OCI-LY1 (cell line): ENCODE results near the gene KRT2.

Experiments
- H2AFZ ChIP-seq: fragments of 200-600 bp; sonication (generic), shearing (Covaris generic); 2 replicates; pipeline ENCODE4 v1.6.0; 2014; ENCODE audit warnings: antibody characterized with exemption, mild to moderate bottlenecking, low read length
- H3F3A ChIP-seq: fragments of 200-600 bp; sonication (generic), shearing (Covaris generic); 2 replicates; pipeline ENCODE4 v1.6.0; 2014; ENCODE audit warnings: mild to moderate bottlenecking, antibody characterized with exemption, low read length, moderate library complexity; ENCODE audit not compliant: insufficient read depth
- H3K27ac ChIP-seq: fragments of 200-600 bp; sonication (generic); 2 replicates; pipeline ENCODE4 v1.5.1; 2014; ENCODE audit warnings: low read length, mixed run types, mild to moderate bottlenecking, low read depth; ENCODE audit not compliant: poor library complexity, severe bottlenecking
- H3K27me3 ChIP-seq: fragments of 200-600 bp; sonication (generic); 2 replicates; pipeline ENCODE4 v1.6.0; 2014; ENCODE audit warnings: antibody characterized with exemption, mild to moderate bottlenecking, low read length, moderate library complexity; ENCODE audit not compliant: insufficient read depth
- H3K36me3 ChIP-seq: fragments of 200-600 bp; sonication (generic); 2 replicates; pipeline ENCODE4 v1.6.1; 2014; ENCODE audit warnings: mild to moderate bottlenecking, antibody characterized with exemption, low read length, moderate library complexity, mixed read lengths; ENCODE audit not compliant: insufficient read depth
- H3K4me1 ChIP-seq: fragments of 200-600 bp; sonication (generic); 2 replicates; pipeline ENCODE4 v1.5.1; 2014; ENCODE audit warnings: mild to moderate bottlenecking, low read length, moderate library complexity; ENCODE audit not compliant: insufficient read depth, severe bottlenecking
- H3K4me2 ChIP-seq: fragments of 200-600 bp; sonication (generic), shearing (Covaris generic); 2 replicates; pipeline ENCODE4 v1.6.1; 2014; ENCODE audit warnings: low read length
- H3K4me3 ChIP-seq: fragments of 200-600 bp; sonication (generic); 2 replicates; pipeline ENCODE4 v1.5.1; 2014; ENCODE audit warnings: low read length, low read depth, mild to moderate bottlenecking, mixed read lengths; ENCODE audit not compliant: poor library complexity, severe bottlenecking
- H3K79me2 ChIP-seq: fragments of 200-600 bp; shearing (Covaris generic); 2 replicates; pipeline ENCODE4 v1.6.1; 2016; ENCODE audit warnings: mixed run types, low read length, mixed read lengths; ENCODE audit not compliant: insufficient read depth
- H3K9ac ChIP-seq: fragments of 200-600 bp; sonication (generic), shearing (Covaris generic); 2 replicates; pipeline ENCODE4 v1.6.1; 2014; ENCODE audit warnings: mild to moderate bottlenecking, low read length, mixed read lengths
- H3K9me2 ChIP-seq: fragments of 200-600 bp; sonication (generic), shearing (Covaris generic); 2 replicates; pipeline ENCODE4 v1.6.1; 2014; ENCODE audit warnings: low read depth, mild to moderate bottlenecking, low read length, mixed read lengths
- H3K9me3 ChIP-seq: fragments of 200-600 bp; shearing (Covaris generic); 2 replicates; pipeline ENCODE4 v1.6.1; 2014; ENCODE audit warnings: low read length, mixed read lengths
- H4K20me1 ChIP-seq: fragments of 200-600 bp; sonication (generic), shearing (Covaris generic); 2 replicates; pipeline ENCODE4 v1.6.0; 2016; ENCODE audit warnings: mild to moderate bottlenecking, low read length; ENCODE audit not compliant: insufficient read depth
- EZH2 ChIP-seq: fragments of 200-600 bp; sonication (generic), shearing (Covaris generic); IDR thresholded peaks from 2 replicates; pipeline ENCODE4 v1.8.0; 2017; ENCODE audit warnings: borderline replicate concordance, mixed run types, mild to moderate bottlenecking, antibody characterized with exemption, low read length, moderate library complexity, mixed read lengths
- TF ChIP-seq, protein P1 (sequence below): fragments of 200-600 bp; sonication (generic), shearing (Covaris generic); IDR thresholded peaks from 2 replicates; pipeline ENCODE4 v1.5.1; 2017; ENCODE audit warnings: mild to moderate bottlenecking, antibody characterized with exemption, low read length, moderate library complexity, mixed read lengths

The KRT2 gene

DNA sequence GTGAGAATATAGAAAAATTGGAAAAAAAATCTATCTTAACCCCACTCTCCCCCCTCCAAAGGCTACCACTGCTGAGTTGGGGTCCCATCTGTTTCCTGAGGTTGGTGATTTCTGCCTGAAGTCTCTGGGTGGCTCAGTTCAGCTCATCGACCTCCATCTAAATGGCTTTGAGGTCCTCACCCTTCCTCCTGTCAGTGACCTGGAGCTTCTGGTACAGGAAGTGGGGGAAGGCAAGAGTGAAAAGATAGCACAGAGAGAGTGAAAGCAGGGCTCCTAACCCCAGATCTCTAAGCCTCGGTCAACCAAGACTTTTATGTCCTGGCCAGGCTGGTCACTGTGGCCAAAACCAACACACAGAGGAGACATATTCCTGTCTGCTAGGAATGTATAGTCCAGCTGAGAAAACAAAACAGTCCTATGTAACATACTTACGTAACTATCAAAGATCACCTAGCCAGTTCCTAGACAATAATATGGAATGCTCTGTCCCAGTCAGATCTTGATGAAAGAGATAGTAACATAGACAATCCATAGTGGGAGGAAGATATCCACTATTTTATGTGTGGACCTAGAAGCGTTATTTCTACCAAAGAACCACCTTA is 21.3 kb downstream of the KRT2 start:
- no peaks in the 10 kb centered on the region for H3K36me3 ChIP-seq
- H3K27ac ChIP-seq = no peak overlapping the region
- H3K79me2 ChIP-seq = no peaks in the 10 kb centered on the region
- H4K20me1 ChIP-seq = no peaks in the 10 kb centered on the region
- H3K27me3 ChIP-seq = no peaks in the 10 kb centered on the region
- no peaks in the 10 kb centered on the region for H3K9me2 ChIP-seq
- no peak overlapping the region for H2AFZ ChIP-seq
- no peak overlapping the region for H3K9ac ChIP-seq
- H3K4me3 ChIP-seq = no peak overlapping the region
- TF ChIP-seq EZH2 = no peak
- TF ChIP-seq, protein P1, sequence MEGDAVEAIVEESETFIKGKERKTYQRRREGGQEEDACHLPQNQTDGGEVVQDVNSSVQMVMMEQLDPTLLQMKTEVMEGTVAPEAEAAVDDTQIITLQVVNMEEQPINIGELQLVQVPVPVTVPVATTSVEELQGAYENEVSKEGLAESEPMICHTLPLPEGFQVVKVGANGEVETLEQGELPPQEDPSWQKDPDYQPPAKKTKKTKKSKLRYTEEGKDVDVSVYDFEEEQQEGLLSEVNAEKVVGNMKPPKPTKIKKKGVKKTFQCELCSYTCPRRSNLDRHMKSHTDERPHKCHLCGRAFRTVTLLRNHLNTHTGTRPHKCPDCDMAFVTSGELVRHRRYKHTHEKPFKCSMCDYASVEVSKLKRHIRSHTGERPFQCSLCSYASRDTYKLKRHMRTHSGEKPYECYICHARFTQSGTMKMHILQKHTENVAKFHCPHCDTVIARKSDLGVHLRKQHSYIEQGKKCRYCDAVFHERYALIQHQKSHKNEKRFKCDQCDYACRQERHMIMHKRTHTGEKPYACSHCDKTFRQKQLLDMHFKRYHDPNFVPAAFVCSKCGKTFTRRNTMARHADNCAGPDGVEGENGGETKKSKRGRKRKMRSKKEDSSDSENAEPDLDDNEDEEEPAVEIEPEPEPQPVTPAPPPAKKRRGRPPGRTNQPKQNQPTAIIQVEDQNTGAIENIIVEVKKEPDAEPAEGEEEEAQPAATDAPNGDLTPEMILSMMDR = no peak
- H3F3A ChIP-seq = no peaks in the 10 kb centered on the region
- no peaks in the 10 kb centered on the region for H3K4me1 ChIP-seq
- H3K4me2 ChIP-seq = no peak overlapping the region
- no peaks in the 10 kb centered on the region for H3K9me3 ChIP-seq

DNA sequence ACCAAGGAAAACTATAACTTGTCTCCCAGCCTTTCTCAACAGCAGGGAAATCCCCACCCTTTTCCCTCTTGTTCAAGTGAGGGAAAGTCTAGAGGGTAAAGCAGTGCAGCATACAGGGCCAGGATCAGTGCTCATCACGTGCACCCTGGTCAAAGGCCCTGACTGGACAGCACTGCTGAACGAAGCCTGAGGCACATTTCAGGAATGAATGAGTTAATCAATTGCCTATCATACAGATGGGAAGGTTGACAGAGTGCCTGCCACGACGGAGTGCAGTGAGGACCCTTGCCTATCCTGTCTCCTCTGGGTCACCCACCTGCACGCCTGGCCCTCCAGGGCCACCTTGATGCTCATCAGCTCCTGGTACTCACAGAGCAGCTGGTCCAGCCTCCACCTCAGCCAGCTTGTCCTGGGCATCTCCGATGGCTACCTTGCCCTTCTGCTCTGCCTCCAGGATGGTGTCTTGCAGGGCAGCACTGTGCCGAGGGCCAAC is 22.0 kb downstream of the KRT2 start:
- H3K79me2 ChIP-seq = no peaks in the 10 kb centered on the region
- no peaks in the 10 kb centered on the region for H3F3A ChIP-seq
- H3K9me2 ChIP-seq = no peaks in the 10 kb centered on the region
- no peak overlapping the region for H3K4me2 ChIP-seq
- TF ChIP-seq EZH2 = no peak
- no peak overlapping the region for H3K27ac ChIP-seq
- no peaks in the 10 kb centered on the region for H4K20me1 ChIP-seq
- H3K9ac ChIP-seq = no peak overlapping the region
- H2AFZ ChIP-seq = no peak overlapping the region
- no peak overlapping the region for H3K4me3 ChIP-seq
- H3K9me3 ChIP-seq = no peaks in the 10 kb centered on the region
- H3K4me1 ChIP-seq = no peaks in the 10 kb centered on the region
- H3K36me3 ChIP-seq = no peaks in the 10 kb centered on the region
- H3K27me3 ChIP-seq = no peaks in the 10 kb centered on the region

DNA sequence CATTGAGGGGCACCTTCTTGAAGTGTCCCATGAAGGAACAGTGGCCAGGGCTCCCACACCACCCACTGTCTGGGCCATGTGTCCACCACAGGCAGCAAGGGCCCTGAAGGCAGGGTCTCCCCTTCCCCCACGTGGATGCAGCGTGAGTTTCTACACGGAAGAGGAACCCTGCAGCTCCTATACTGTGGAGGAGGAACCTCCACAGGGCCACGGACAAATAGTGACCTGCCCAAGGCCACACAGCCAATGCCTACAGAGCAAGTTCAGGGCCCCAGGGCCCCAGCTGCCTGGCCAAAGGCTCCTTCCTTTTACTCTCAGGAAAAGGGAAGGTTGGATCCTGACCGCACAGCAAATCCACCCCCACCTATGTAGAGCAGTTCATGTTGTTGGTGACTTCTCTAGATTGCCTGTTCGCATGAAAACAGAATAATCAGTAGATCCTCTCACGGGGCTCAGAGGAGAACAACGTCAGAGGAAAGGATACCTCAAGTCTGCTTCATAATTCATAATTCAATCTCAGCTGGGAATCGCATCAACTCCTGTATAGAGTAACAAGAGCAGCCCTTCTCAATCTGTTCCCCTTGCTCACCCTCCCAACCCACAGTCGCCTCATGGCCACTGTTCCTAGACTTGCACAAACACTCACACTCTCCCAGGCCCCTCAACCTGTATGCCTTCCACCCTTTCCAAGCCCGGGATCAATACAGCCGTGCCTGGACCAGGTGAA is 22.6 kb downstream of the KRT2 start:
- Histone ChIP-seq H3K9ac (no peak overlapping the region), H3K27me3 (no peaks in the 10 kb centered on the region), H3K9me2 (no peaks in the 10 kb centered on the region), H3K9me3 (no peaks in the 10 kb centered on the region), H3K4me2 (no peak overlapping the region), H3F3A (no peaks in the 10 kb centered on the region), H3K79me2 (no peaks in the 10 kb centered on the region), H4K20me1 (no peaks in the 10 kb centered on the region), H3K36me3 (no peaks in the 10 kb centered on the region), H3K27ac (no peak overlapping the region), H2AFZ (no peak overlapping the region), H3K4me3 (no peak overlapping the region), H3K4me1 (no peaks in the 10 kb centered on the region)
- no peak for TF ChIP-seq EZH2
- TF ChIP-seq, protein P1 = no peak

DNA sequence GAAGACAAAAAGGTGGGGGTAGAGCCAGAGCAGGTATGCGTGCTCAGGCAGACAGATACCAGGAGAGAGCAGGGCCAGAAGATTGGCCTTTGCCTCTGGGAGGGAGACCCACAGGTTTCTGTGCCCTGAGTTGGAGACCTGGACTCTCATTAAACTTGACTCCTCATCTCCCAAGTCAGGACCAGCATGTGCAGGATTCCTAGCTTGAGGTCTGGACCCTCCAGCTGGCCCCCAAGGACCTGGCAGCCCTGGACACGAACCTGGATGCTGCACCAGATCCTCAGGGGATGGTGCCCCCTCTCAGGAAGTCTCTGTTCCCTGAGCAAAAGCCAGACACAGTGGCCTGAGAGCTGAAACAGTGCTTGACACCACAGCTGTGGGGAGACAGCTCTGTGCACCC is 23.2 kb downstream of the KRT2 start:
- no peak overlapping the region for H2AFZ ChIP-seq
- H3K27me3 ChIP-seq = no peaks in the 10 kb centered on the region
- no peaks in the 10 kb centered on the region for H3K9me3 ChIP-seq
- H3K36me3 ChIP-seq = no peaks in the 10 kb centered on the region
- no peaks in the 10 kb centered on the region for H4K20me1 ChIP-seq
- TF ChIP-seq EZH2 = no peak
- TF ChIP-seq, protein P1 = no peak
- H3K4me3 ChIP-seq = no peak overlapping the region
- H3F3A ChIP-seq = no peaks in the 10 kb centered on the region
- no peaks in the 10 kb centered on the region for H3K4me1 ChIP-seq
- H3K9me2 ChIP-seq = no peaks in the 10 kb centered on the region
- H3K4me2 ChIP-seq = no peak overlapping the region
- no peak overlapping the region for H3K27ac ChIP-seq
- no peak overlapping the region for H3K9ac ChIP-seq
- no peaks in the 10 kb centered on the region for H3K79me2 ChIP-seq
